ENCODE data around the gene MTHFD1. TPM values are rescaled to one million over a fixed set of nuclear protein-coding genes. Genes with fewer than 3 reads are reported as not detected.

MTHFD1 gene
- total RNA-seq, 1 experiment from 2014 or later = 226 TPM

DNA sequence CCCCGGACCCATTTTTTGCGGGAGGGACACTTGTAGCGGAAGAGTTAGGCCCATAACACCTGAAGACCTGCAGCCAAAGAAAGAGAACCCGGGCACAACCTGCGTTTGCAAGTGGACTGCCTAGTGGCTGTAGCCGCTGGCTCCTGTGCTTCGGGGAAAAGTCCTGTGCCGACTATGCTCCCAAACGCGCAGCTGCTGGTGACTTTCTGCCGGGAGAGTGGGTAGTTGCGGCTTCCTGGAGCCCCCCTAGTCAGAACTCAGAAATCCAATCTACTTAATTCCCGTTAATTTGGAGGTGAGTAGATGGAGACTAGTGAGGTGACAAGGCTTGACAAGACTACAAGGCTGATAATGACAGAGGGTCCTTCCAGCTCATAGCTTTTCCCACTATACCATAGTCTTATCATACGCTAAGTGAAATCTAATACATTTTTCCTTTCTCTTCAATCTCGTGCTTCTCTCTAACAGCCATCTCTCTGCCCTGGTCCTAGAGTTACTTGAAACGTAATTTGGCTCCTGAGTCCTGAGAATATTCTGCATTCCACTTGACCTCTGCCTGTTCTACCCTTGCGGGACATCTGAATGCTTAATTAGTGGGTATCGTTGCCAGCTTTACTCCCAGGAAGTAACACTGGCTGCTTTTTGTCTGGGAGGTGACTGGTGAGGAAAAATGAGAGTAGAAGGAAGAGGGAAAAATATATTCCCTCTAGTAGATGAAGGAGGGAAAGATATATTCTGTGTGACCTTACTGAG lies 556 bp downstream of the MTHFD1 start (continued):
- TF ChIP-seq, protein P1, sequence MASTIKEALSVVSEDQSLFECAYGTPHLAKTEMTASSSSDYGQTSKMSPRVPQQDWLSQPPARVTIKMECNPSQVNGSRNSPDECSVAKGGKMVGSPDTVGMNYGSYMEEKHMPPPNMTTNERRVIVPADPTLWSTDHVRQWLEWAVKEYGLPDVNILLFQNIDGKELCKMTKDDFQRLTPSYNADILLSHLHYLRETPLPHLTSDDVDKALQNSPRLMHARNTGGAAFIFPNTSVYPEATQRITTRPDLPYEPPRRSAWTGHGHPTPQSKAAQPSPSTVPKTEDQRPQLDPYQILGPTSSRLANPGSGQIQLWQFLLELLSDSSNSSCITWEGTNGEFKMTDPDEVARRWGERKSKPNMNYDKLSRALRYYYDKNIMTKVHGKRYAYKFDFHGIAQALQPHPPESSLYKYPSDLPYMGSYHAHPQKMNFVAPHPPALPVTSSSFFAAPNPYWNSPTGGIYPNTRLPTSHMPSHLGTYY (CRISPR knock-in tag; IDR thresholded peaks at IDR 0.05) = no peak
- TF ChIP-seq SOX15 (CRISPR knock-in tag; IDR thresholded peaks at IDR 0.05) = no peak

DNA sequence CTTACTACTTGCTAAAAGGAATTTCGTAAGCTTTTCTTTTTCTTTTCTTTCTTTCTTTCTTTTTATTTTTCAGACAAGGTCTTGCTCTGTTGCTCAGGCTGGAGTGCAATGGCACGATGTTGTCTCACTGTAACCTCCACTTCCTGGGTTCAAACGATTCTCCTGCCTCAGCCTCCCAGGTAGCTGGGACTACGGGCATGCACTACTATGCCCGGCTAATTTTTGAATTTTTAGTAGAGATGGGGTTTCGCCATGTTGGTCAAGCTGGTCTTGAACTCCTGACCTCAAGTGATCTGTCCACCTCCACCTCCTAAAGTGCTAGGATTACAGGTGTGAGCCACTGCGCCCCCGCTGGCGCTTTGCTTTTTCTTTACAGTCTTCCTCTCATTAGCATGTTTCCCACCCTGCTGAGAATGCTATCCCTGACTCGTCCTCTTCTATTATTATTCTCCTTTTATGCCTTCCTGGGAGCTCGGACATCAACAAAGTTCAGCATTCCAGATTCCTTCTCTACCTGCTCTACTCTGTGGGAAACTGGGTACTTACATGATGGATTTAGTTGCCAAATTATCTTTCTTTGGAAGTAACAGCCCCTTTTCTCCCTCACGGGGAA lies 3.1 kb downstream of the MTHFD1 start:
- POLR2A ChIA-PET = interaction anchor here (1.0 to 1.6 kb wide), 2 partner anchors 53 to 149 kb away, joined by 3 to 10 read pairs; partner anchors contain the start of gene HSPA2
- Mint-ChIP-seq H3K9me3 (0 out of 2 replicates have a peak, but pooled peaks cover 3% of the 10 kb centered on the region), H3K4me1 (peaks cover 69% of the 10 kb centered on the region), H3K36me3 (peaks cover 24% of the 10 kb centered on the region), H3K27ac (peak overlapping the region; percentile 100), H3K4me3 (peak overlapping the region; percentile 67), H3K27me3 (ENCODE audit: low read depth) (peaks cover 4% of the 10 kb centered on the region)
- CTCF ChIA-PET = interaction anchor here (0.8 to 2.7 kb wide), 11 partner anchors 9 to 75 kb away, joined by 3 to 30 read pairs (median 4); partner anchors contain the start of gene AKAP5
- peak; percentile 81 for DNase-seq (ENCODE audit: low spot score)
- peak; percentile 54 for ATAC-seq
- TF ChIP-seq RORB (CRISPR knock-in tag; IDR thresholded peaks at IDR 0.05) (no peak), MYBL2 (CRISPR knock-in tag; IDR thresholded peaks at IDR 0.05) (no peak), TEAD1 (CRISPR knock-in tag; IDR thresholded peaks at IDR 0.05) (peak; percentile 79; the same call in 1 of the 2 replicates), FOXK1 (CRISPR knock-in tag; IDR thresholded peaks at IDR 0.05) (peak; percentile 88), PRRX2 (CRISPR knock-in tag; IDR thresholded peaks at IDR 0.05) (0 out of 2 replicates have a peak, but pooled peaks have one; percentile 42), JAZF1 (CRISPR knock-in tag; IDR thresholded peaks at IDR 0.05) (no peak), ZNF671 (CRISPR knock-in tag; IDR thresholded peaks at IDR 0.05) (0 out of 2 replicates have a peak, but pooled peaks have one; percentile 13)
- TF ChIP-seq, protein P2, sequence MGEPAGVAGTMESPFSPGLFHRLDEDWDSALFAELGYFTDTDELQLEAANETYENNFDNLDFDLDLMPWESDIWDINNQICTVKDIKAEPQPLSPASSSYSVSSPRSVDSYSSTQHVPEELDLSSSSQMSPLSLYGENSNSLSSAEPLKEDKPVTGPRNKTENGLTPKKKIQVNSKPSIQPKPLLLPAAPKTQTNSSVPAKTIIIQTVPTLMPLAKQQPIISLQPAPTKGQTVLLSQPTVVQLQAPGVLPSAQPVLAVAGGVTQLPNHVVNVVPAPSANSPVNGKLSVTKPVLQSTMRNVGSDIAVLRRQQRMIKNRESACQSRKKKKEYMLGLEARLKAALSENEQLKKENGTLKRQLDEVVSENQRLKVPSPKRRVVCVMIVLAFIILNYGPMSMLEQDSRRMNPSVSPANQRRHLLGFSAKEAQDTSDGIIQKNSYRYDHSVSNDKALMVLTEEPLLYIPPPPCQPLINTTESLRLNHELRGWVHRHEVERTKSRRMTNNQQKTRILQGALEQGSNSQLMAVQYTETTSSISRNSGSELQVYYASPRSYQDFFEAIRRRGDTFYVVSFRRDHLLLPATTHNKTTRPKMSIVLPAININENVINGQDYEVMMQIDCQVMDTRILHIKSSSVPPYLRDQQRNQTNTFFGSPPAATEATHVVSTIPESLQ (CRISPR knock-in tag; IDR thresholded peaks at IDR 0.05) = no peak
- TF ChIP-seq, protein P1 (CRISPR knock-in tag; IDR thresholded peaks at IDR 0.05) = no peak
- TF ChIP-seq, protein P3, sequence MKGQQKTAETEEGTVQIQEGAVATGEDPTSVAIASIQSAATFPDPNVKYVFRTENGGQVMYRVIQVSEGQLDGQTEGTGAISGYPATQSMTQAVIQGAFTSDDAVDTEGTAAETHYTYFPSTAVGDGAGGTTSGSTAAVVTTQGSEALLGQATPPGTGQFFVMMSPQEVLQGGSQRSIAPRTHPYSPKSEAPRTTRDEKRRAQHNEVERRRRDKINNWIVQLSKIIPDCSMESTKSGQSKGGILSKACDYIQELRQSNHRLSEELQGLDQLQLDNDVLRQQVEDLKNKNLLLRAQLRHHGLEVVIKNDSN (CRISPR knock-in tag; IDR thresholded peaks at IDR 0.05) = no peak
- TF ChIP-seq, protein P4, sequence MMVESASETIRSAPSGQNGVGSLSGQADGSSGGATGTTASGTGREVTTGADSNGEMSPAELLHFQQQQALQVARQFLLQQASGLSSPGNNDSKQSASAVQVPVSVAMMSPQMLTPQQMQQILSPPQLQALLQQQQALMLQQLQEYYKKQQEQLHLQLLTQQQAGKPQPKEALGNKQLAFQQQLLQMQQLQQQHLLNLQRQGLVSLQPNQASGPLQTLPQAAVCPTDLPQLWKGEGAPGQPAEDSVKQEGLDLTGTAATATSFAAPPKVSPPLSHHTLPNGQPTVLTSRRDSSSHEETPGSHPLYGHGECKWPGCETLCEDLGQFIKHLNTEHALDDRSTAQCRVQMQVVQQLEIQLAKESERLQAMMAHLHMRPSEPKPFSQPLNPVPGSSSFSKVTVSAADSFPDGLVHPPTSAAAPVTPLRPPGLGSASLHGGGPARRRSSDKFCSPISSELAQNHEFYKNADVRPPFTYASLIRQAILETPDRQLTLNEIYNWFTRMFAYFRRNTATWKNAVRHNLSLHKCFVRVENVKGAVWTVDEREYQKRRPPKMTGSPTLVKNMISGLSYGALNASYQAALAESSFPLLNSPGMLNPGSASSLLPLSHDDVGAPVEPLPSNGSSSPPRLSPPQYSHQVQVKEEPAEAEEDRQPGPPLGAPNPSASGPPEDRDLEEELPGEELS (CRISPR knock-in tag; IDR thresholded peaks at IDR 0.05) = peak; percentile 63; the same call in 1 of the 2 replicates
- TF ChIP-seq, protein P5, sequence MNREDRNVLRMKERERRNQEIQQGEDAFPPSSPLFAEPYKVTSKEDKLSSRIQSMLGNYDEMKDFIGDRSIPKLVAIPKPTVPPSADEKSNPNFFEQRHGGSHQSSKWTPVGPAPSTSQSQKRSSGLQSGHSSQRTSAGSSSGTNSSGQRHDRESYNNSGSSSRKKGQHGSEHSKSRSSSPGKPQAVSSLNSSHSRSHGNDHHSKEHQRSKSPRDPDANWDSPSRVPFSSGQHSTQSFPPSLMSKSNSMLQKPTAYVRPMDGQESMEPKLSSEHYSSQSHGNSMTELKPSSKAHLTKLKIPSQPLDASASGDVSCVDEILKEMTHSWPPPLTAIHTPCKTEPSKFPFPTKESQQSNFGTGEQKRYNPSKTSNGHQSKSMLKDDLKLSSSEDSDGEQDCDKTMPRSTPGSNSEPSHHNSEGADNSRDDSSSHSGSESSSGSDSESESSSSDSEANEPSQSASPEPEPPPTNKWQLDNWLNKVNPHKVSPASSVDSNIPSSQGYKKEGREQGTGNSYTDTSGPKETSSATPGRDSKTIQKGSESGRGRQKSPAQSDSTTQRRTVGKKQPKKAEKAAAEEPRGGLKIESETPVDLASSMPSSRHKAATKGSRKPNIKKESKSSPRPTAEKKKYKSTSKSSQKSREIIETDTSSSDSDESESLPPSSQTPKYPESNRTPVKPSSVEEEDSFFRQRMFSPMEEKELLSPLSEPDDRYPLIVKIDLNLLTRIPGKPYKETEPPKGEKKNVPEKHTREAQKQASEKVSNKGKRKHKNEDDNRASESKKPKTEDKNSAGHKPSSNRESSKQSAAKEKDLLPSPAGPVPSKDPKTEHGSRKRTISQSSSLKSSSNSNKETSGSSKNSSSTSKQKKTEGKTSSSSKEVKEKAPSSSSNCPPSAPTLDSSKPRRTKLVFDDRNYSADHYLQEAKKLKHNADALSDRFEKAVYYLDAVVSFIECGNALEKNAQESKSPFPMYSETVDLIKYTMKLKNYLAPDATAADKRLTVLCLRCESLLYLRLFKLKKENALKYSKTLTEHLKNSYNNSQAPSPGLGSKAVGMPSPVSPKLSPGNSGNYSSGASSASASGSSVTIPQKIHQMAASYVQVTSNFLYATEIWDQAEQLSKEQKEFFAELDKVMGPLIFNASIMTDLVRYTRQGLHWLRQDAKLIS (CRISPR knock-in tag; IDR thresholded peaks at IDR 0.05; ENCODE audit: borderline replicate concordance) = no peak
- TF ChIP-seq, protein P6, sequence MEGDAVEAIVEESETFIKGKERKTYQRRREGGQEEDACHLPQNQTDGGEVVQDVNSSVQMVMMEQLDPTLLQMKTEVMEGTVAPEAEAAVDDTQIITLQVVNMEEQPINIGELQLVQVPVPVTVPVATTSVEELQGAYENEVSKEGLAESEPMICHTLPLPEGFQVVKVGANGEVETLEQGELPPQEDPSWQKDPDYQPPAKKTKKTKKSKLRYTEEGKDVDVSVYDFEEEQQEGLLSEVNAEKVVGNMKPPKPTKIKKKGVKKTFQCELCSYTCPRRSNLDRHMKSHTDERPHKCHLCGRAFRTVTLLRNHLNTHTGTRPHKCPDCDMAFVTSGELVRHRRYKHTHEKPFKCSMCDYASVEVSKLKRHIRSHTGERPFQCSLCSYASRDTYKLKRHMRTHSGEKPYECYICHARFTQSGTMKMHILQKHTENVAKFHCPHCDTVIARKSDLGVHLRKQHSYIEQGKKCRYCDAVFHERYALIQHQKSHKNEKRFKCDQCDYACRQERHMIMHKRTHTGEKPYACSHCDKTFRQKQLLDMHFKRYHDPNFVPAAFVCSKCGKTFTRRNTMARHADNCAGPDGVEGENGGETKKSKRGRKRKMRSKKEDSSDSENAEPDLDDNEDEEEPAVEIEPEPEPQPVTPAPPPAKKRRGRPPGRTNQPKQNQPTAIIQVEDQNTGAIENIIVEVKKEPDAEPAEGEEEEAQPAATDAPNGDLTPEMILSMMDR (IDR thresholded peaks at IDR 0.05) = no peak
- TF ChIP-seq, protein P7, sequence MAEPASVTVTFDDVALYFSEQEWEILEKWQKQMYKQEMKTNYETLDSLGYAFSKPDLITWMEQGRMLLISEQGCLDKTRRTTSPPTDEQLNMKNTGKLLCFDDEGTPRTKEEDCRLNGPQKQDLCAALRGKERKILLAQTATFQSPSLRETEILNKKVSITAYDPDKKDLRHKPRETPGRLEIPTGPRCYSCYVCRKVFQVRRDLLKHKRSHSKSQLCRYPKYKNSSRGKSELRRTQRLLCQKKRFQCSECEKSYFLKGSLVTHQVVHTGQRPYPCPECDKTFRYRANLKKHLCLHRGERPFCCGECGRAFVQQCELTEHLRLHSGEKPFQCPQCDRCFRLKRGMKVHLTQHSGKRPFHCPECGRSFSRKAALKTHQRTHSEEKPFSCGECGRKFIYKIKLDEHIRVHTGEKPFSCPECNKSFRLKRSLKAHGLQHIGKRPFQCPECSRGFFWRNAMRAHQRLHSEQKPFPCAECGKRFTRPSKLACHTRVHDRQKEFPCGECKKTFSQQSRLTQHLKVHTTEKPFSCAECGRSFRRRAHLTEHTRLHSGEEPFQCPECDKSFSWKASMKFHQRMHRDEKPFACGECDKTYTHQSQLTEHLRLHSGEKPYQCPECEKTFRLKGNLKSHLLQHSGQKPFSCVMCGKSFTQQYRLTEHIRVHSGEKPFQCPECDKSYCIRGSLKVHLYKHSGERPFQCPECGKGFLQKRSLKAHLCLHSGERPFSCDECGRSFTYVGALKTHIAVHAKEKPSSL (CRISPR knock-in tag; conservative IDR thresholded peaks at IDR 0.05) = no peak
